Measurements from ENCODE around the gene LRRC10B.

The LRRC10B gene

DNA sequence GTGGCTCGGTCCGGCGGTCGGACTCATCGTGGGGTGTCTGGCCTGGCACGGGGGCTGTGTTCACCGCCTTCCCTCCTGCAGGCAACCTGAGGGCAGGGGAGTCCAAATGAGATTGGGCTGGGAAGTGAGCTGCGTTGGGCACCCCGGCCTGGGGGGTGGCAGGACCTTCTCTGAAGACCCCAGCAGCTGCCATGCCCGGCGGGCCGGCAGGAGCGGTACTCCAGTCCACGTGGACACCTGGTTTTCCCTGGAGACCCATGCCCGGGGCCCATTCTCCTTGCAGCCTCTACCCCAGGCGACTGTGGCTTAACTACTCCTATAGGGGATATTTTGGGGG is 24.5 kb downstream of the LRRC10B start:
- DNase-seq = no peak

DNA sequence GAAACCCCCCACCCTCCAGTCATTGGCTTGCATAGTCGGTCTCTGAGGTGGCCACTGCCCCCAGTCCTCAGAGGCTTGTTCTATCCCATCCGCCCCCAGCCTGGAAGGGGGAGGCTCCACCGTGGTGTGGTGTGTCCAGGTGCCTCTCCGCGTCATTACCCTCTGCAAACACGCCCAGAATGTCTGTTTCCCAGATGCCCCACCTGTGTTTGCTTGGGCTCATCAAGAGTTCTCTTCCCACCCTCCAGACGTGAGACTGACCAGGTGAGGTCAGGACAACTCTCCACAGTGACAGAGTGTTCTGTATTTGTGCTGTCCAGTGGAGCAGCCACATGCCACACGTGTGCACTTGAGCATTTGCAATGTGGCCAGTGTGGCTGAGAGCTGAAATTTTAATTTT is 24.9 kb downstream of the LRRC10B start:
- no peak for DNase-seq

DNA sequence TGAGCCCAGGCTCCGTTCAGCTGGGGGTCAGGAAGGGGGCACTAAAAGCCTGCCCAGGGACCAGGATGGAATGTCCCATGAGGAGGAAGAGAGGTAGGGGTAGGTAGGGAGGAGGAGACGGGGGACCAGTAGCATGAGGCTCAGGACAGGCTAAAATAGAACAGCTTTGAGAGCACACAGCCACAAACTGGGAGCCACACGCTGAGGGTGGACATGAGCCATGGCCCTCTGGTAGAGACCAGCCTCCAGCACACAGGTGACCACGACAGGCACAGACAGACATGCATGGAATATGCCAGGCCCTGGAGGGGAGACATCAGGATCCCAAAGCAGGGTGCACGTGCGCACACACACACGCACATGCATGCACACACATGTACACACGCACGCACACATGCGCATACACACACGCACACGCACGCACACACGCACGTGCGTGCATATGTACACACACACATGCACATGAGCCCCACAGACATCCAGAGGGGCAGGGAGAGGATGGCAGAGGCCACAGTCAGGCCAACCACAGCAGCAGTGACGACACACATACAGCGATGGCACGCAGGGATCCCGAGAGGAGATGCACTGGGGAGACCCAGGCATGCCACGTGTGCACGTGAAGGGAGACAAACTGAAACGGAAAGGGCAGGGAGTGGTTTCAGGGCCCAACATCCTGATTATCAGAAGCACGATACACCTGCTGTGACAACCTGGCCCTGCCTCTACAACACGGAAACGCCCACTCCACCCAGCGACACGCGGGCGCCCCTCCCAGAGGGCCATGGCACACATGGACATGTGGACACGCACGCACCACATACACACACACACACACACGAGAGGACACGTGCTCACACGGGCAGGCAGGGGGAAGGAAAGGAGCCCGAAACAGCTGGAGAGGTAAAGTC is 25.7 kb downstream of the LRRC10B start:
- no peak for DNase-seq

DNA sequence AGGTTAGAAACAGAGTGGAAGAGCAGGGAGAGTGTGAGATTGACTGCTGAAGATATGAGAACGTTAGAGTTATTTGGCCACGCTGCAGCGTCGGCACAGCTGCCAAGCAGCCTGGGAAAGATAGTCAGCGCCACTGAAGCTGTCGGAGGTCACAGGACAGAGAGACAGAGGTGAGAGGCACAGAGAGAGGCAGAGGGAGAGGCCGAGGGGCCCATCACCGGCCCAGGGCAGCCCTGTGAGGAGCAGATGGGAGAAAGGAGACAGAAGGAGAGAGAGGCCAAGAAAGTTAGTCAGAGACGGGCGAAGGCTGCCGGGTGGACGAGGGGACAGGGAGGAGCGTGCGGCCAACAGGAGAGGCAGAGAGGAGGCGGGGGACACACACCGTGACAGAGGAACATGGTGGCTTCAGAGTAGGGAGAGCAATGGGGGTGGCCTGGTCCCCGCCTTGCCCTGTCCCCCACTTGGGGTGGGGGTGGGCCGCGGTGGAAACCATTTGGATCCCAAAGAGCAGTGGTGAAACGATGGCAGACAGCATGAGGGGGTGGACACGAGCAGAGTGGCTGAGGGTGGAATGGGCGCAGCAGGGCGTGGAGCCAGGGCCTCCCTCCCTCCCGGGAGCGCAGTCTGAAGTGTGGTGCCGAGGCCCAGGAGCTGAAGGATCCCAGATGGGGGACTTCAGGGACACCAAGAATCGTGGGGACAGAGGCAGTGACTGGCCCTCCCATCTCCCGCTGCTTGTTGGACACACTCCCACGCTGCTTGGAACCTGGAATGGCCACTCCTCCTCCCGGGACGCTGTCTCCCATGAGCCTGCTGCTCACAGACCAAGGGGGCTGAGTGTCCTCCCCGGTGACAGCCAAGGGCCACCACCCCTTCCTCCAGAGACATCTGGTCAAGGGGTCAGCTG is 26.6 kb downstream of the LRRC10B start:
- no peak for DNase-seq

DNA sequence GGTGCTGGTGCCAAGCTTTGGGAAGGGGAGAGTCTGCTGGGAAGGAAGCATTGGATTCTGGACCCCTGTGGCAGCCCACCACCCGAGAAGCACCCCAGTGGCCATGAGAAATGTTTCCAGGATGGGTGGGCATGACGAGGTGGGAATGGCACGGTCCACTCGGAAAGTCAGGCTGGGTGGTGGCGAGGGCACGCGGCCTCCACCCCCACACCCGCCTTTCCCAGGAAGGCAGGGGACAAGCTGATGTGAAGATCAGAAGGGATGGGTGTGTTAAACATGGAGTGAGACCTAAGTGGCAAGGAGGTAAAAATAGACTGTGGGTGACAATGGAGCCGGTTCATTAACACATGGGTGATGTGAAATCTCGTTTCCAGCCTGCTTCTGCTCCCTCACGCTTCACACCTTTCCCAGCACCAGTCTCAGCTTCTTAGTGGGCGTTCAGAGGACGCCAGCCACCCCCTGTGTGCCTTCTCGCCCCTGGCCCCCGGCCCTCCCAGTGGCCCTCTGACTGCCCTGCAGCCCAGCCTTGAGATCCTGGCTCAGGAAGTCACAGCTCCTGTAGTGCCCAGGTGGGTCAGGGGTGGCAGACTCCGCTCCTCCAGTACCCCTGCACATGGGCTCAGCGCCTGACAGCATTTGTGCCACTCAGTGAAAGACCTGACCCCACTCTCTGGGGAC is 27.6 kb downstream of the LRRC10B start:
- no peak for DNase-seq

DNA sequence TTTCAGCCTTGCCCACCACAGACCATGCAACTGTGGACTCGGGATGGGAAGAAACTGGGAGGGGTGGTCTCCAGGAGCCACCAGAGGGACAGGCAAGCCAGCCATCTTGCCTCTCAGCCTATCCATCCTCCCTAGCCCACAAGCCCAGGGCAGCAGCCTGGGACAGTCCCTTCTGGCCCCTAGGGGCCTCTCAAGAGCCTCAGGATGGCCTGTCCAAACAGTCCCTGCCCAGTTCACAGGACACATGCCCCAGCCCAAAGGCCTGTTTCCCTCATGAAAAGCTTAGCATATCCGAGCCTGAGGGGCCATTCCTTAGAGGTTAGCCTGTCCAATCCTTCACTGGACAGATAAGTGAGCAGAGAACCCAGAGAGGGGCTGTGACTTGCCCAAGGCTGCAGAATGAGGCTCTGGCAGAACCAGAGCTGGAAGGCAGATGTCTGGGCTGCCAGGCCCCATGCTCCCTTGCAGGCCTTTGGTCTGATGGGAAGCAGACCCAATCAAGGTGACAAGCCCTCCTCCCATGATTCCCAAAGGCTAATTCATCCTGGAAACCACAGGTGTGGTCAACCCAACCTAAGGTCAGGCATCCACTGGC is 28.2 kb downstream of the LRRC10B start:
- no peak for DNase-seq

DNA sequence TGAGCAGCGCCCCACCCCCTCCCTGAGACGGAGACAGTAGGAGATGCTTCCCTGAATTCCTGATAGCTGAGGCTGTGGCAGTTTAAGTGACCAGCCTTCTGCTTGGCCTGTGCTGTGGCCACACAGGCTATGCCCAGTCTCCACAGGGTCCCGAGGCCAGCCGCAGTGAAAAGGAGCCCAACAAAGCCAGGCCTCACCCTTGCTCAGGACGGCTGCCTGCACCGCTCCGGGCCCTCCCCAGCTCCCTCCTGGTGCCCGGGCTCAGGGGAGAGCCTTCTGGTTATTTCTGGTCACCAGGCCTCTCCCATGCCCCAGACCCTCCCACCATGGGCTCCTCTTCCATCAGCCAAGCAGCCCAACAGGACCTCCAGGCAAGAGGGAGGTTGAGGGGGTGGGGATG is 28.8 kb downstream of the LRRC10B start:
- no peak for DNase-seq

DNA sequence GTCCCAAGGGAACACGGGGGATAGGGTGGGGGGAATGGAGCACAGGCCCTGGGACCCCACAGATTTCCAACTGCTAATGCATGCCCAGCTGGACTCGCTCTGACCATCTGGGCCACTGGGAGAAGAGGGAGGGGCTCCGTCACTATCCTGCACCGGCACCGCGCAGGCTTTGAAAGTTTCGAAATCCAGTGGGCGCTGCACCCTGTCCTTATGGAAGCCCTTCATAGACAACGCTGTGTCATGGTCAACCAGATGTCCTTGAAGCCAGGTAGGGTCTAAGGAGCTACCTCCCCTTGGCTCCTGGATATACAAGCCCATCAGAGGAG is 30.1 kb downstream of the LRRC10B start:
- DNase-seq = no peak

DNA sequence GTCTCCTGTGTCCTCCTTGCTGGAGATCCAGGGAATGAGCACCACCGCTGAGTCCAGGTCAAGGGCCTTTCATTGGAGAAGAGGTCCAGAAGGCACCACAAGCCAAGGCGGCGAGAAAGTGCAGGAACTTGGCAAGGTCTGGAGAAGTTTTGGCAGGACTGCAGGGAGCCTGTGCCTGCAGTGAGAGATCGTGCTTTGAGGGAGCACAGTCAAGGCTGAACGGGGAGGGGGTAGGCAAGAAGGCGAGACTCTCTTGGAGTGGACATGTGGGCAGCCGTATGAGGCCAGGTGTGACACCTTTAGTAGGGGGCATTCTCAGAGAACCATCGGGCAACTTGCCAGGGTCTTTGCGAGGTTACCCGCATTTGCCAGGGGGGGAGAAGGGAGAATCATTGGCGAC is 30.5 kb downstream of the LRRC10B start:
- DNase-seq = no peak

DNA sequence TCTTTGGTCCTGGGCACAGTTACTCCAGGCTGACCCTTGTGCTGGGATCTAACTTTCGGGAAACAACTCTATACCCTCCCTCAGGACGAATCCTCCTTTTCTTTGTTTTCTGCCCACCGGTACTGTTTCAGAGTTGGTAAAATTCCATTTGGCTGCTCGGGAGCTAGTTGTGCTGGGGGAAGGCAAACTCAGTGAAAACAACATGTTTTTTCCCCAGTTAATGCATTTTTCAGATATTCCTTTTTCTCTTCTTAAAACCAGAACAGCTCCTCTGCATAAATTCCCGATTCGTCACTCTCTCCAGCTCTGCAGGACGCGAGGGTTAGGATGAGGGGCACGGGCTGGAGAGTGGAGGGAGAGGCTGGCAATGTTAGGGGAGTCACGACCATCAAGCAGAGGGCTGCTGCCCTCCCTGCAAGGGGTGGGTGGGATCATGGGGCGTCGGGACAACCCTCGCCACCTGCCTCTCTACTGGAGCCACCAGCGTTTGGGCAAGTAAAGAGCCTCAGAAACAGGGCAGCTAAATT is 31.3 kb downstream of the LRRC10B start:
- DNase-seq = no peak

DNA sequence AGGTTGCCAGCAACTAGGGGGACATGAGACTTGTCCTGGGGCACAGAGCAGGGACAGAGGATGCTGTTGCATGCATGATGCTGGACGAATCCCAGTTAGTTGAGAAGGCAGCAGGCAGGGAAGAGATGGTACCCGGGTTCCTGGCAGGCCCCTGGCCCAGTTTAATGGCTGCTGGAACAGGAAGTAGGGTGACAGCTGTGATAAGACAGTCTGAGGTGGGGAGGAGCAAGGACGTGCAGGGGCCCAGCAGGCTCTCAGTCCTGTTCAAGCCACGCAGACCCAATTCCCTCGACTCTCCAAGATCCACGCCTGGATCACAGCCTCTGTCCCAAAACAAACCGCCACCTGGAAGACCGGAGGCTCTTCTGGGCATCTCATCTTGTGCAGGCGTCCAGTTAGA is 32.0 kb downstream of the LRRC10B start:
- DNase-seq = no peak

DNA sequence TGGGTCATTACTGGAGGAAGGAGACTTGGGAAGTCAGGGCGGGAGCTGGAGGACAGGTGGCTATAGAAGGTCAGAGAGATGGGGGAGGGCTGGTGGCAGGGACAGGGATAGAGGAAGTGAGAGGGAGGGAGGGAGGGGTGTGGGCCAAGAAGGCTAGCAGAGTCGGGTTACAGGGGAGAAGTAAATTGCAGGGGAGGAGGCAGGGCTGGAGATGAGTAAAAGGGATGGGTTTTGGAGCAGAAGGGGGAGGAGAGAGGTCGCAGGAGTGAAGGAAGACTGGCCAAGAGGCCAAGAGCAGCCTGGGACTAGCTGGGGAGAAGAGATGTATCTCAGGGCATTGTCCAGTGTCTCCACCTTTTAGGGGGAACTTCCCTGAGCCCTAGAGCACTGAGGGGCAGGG is 33.0 kb downstream of the LRRC10B start:
- peak; percentile 22 for DNase-seq

DNA sequence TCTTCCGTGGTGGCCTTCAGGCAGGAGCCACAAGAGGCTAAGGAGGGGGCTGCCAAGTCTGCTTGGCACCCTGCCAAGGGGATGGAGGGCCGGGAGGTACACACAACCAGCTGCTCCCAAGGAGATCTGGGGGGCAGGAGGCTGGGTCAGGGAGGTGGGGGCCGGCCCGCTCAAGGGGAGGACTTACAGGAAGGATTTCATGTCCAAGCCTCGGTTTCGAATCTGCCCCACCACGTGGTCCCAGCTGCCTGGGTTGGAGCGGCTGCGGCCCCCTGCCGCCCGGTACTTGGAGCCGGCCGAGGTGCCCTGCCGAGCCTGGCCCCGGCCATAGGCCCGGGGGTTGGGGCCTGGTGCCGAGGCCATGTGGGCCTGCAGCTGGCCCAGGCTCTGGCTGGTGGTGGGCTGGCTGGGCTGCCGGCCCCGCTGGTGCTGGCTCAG is 33.5 kb downstream of the LRRC10B start:
- no peak for DNase-seq

DNA sequence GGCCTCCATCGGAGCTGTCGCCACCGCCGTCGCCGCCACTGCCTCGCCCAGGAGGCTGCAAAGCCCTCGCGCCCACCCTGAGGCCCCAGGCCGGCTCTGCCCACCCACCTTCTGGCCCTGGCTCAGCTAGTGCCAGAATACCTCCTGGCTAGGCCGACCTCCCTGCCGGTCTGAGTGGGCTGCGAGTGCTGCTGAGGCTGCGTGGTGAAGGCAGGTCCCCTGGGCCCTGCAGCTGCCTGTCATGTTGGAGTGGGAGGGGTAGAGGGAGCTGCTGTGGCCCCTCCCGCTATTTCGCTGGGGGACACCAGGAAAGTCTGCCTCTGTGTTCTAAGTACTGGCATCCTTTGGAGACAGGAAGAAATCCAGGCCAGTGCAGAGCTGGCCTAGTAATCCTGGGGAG is 34.2 kb downstream of the LRRC10B start:
- DNase-seq = no peak

DNA sequence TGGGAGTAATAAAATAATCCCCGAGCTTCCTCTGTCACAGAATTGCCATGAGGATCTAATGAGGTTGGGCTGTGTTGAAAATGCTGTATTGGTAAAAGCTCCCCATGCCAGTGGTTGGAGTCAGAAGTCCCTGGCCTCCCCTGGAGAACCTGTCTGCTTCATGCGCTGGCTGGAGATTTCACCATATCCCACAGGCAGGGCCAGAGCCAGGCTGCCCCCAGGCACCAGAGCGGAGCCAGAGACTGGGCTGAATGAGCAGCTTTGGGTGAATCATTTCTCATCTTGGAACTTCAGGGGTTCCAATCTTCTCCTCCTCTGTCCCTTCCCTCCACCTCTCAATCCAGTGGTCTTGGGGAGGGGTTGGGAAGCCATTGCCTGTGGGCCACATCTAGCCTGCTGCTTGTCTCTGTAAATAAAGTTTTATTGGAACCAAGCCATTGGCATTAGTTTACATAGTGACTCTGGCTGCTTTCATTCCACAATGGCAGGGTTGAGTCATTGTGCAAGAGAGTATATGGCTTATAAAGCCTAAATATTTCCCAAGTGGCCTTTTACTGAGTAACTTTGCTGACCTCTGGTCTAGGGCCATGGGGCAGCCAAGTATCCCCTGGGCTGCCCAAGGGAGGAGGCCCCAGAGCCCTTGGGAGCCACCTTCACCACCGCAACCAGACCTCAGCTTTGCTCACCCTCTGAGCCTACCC is 35.2 kb downstream of the LRRC10B start:
- no peak for DNase-seq

DNA sequence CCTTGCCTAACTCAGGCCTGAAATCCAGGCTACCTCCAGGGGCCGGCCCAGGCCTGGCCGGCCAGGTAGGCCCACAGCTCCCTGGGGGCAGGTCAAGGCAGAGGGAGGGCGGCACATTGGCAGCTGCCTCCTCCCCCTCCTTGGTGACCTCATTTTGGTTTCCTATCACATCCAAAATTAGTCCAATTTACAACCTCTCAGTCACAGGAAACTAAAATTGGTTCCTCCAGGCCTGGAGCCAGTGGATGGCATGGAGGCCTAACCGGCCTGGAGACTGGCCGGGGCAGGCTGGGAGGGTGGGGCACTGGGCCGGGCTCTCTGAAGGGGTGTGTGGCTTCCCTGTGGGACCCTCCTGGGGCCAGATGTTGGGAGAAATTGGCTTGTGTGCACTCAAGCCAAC is 35.9 kb downstream of the LRRC10B start:
- no peak for DNase-seq

DNA sequence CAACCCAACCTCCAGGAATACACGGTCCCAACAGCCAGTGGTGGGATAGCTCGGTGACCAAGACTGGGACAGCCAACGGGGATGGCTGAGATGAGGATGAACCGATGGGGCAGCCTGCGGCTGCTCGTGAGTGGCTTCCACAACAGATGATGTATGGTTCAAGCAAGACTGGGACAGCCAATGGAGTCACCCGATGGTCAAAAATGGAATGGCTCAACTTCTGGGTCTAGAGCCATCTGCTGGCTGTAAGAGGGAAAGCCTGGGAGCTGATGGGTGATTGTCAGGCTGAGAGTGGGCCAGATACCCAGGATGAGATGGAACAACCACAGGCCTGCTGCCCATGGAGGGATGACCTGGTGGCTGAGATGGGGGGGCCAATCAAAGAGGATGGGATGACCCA is 36.8 kb downstream of the LRRC10B start:
- DNase-seq = peak; percentile 29

DNA sequence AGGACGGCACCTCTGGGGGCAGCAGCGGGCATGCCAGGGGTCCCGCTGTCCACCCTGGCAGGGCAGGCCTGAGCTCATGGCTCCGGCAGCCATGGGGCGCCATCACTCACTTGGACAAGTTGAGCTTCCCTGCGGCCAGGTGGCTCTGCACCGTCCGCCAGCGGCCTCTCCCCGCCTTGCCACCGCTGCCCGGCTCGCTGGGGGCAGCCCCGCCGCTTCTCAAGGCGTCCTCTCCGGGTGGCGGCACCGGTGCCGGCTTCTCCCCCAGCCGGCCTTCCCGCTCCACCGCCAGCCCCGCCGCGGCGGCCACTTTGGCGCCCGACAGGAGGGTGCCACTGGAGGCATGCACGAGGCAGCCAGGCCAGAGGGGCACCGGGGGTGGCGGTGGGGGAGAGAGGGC is 37.4 kb downstream of the LRRC10B start:
- DNase-seq = no peak

DNA sequence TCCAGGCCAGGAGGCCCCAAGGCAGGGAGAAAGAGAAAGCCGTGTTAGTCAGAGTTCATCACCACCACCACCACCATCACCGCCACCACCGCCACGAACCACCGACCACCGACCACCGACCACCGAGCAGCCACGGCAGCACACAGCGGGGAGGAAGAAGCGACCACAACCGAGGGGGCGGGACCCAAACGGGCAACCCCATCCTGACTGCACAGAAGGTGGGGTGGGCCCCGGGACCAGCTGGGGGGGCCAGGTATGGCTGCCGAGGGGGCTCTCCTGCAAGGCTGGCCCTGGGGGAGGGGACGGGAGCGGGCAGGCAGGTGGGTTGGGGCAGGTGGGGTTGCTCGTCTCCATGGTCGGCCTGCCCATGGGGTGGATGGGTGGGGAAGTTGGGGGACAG is 38.1 kb downstream of the LRRC10B start:
- no peak for DNase-seq

DNA sequence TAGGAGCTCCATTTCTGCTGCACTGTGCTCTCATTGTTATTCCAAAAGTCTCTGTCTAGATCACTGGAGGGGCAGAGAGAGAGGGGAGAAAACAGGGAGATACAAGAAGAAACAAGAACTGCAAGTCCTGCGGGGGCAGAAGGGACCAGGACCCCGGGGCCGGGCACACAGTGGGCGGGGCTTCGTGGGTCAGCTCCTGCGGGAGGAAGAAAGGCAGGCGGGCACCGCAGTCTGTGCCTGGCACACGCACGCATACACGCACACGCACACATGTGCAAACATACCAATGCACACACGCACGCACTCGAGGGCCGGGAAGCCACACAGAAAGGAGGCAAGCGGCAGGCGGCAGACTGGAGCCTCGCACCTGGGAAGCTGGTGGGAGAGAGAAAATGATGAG is 38.7 kb downstream of the LRRC10B start:
- DNase-seq = no peak

DNA sequence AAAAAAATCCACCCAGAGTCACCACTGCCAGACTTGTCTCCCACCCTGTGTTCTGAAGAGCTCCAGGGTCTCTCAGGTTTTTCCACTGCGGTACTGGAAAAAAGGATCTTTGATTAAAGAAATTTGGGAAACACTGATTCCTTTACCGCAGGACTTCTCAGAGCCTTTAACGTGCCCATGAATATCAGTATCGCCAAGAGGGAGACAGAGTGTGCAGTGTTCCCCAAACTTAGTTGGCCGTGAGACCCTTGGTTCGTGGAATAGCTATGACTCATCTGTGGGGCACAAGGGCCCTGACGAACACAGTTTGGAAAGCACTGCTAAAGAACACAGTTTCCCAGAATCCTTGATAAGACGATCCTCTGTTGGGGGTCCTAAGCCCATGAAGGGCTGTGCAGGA is 40.6 kb downstream of the LRRC10B start:
- DNase-seq = no peak
